Posterior cingulate gyrus (tissue), 11 donors: Measurements from ENCODE around the gene FGFRL1.

Experiments
- DNase-seq, 10 donors: peaks; one replicate each; pipeline versions ENCODE4 v3.0.0 to v3.0.0-alpha.2; 2020 to 2021; ENCODE audit warnings: mixed read lengths in 3 of 10
- intact Hi-C: fragments of 100-400 bp; cut with DNase I; formaldehyde crosslinking; loops from one replicate; pipeline ENCODE4 v1.15.1; 2023

The FGFRL1 gene

DNA sequence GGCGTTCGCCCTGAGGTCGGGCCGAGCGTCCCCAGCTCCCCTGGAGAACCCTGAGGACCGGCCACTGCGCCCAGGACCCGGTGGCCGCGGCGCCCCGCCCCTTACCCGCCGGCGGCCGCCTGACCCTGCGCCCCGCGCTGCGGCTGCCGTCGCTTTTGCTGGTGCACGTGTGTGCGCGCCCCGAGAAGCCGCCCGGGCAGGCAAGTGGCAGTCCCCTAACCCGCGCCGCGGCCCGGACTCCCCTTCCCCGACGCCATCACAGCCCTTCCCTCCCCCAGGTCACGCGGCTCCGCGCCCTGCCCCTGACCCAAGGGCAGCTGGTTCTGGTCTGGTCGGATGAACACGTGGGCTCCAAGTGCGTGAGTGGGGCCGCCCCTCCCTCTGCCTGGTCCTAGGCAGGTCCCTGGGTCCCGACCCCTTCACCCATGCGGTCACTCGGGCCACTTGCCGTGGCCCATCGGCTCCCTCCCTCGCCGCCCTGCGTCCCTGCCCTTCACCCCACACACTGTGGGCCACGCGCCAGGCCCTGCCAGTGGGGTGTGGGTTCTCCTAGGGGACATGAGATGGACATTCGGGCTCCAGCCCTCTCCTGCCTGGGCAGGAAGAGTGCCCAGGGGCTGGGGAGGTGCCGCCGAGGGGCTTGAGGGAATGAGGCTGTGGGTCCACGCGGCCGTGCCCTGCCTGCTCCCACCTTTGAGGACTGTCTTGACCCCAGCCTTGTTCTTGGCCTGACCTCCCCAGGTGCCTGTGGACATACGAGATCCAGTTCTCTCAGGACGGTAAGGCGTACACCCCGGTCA lies 8.0 kb upstream of the FGFRL1 start:
- no peak for DNase-seq
- intact Hi-C loops = no loop called here

DNA sequence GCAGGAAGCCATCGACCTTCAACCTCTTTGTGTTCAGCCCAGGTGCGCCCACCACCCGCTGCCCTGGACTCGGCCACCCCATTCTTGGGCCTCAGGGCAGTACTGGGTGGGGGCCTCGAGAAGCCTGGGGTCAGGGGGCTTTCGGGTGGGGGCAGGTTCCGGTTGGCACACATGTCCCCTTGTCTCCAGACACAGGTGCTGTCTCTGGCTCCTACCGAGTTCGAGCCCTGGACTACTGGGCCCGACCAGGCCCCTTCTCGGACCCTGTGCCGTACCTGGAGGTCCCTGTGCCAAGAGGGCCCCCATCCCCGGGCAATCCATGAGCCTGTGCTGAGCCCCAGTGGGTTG lies 7.4 kb upstream of the FGFRL1 start:
- intact Hi-C loops = no loop called here
- DNase-seq = peak in 1 of 10 donors; percentile 70

DNA sequence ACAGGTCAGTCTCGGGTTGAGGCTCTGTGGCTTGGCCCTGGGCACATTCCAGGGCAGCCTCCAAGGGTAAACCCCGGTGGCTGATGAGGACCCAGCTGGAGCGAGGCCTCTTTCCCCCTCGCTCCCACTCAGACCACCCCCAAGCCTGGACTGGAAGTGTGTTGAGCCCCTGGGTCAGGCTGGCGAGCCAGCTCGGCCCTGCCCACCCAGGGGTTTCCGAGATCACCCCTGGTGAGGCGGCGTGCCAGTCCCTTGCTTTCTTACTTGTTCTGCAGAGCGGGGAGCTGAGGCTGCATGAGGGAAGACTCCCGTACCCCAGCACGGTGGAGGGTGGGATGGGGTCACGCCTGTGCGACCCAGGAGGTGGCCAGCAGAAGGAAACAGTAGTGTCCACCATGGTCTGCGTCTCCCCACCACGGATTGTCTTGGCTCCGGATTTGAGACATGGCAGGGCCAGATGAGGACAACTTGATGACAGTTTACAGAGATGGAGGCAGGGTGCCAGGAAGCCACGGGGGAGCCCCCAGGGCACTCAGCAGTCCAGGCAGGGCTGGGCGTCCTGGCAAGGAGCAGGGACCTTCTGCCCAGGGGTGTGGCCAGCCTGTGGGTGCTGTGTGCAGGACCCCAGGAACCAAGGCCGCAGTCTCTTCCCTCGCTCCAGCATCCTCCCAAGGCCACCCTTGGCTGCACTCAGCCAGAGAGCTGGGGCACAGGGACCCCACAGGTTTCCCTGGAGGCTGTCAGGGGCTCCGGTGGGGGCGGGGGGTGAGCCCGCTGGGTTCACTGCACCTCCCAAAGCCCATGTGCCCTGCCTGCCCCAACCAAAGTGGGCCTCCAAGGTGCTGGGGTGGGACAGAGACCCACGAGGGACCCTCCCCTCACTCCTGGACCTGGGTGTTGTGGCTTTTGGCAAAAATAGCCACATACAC lies 6.6 kb upstream of the FGFRL1 start:
- intact Hi-C loops = no loop called here
- no peak for DNase-seq

DNA sequence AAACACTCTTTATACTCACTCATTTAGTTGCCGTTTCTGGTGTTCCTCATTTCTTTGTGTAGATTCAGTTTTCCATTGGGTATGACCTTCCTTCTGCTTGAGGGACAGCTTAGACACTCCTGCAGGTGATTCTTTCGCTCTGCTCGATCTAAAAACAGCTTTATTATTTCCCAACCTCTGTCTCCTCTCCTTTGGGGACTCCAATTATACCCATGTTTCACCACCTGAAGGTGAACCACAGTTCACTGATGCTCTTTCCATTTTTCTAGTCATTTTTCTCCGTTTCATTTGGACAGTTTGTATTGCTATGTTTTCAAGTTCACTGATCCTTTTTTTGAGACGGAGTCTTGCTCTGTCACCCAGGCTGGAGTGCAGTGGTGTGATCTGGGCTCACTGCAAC lies 4.6 kb upstream of the FGFRL1 start:
- DNase-seq = no peak
- intact Hi-C loops = no loop called here

DNA sequence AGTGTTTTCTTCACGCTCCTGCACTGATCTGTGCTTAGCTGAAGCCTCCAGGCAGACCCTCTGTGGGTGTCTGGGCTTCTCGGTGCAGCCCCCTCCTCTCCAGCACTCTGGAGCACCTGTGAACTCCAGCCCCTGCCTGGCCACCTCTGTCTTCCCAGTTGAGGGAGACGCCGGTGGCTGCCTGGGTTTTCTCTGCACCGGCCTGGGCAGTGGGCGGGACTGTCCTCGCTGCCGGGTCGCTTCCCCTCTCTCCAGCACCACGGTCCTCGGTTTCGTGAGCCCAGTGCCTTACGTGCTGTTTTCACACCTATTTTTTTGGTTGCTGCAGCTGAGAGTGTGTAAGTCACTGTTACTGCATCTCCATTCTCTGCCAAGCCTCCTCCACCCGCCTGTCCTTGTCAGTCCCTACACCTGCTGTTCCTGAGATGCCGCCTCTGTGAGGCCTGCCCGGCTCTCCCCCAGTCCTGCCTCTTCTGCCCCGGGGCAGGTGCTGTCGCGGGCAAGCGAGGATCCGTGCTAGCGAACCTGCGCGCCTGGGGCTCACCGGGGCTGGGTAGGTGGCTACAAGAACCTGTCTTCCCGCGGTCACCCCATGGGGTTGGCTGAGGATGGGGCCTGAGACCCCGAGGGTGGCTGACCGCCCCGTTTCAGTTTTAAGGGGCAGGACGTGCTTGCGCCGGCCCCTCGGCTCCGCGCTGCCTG lies 2.4 kb upstream of the FGFRL1 start:
- intact Hi-C loops = no loop called here
- peak in 1 of 10 donors; percentile 72 for DNase-seq

DNA sequence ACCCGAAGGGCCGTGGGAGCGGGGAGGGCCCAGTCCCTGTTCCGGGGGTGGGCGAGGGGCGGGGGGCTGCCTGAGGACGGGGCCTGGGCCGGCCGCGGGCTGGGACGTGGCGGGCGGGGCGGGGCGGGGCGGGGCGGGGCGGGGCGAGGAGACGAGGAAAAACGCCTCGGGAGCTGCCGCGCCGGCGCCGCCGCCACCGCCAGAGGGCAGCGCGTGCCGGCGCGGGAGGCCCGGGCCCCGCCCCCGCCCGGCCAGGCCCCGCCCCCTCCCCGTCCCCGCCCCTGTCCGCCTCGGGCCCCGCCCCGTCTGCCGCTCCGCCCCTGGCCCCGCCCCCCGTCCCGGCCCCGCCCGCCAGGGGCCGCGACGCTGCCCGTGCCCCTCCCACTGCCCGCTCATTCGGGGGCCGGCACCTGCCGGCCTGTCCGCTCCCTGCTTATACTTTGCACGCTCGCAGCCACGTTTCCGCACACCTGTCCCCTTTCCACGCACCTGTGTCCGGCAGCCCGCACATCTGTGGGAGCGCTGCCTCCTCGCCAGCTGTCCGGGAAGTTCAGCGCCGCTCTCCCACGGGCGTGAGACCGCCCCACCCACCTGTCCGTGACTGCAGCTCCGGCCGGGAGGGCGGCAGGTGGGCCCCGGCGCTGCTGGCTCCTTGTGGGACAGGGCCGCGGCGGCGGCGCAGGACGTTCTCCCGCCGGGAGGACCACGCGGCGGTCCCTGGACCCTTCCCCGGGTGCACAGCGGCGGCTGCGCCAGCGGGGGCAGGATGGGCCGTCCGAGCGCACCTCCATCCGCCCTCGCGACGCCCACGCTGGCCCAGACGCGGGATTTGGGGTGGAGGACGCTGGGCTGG lies 1.7 kb upstream of the FGFRL1 start:
- DNase-seq = peak in 6 of 10 donors; percentile 33 to 93 (median 63)
- intact Hi-C loops = no loop called here

DNA sequence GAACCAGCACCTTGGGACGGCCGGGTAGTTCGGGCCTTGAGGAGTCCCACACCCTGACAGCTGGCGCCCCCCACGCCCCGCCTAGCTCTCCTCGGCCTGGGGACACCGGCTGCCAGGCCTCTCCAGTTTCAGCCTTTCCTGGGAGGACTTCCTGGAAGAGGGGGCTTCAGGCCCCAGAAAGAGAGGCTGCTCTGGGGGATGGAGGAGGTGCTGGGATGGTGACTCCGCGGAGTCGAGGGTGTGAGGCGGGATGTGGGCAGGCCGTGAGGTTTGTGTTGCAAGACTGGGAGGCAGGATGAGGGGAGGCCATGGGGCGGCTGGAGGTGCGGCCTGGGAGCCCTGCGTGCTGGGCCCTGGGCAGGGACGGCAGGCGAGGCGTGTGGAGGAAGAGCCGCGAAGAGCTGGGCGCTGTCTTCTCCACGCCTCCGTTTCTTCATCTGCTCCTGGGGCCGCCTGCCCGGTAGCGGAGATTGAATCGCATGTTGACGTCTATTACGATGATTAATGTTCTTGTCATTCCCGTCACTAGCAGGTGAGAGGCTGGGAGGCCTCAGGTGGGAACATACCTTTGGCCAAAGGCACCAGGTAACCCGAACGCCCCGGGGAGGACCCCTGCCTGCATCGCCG lies 918 bp upstream of the FGFRL1 start:
- DNase-seq = no peak
- intact Hi-C loops = no loop called here

DNA sequence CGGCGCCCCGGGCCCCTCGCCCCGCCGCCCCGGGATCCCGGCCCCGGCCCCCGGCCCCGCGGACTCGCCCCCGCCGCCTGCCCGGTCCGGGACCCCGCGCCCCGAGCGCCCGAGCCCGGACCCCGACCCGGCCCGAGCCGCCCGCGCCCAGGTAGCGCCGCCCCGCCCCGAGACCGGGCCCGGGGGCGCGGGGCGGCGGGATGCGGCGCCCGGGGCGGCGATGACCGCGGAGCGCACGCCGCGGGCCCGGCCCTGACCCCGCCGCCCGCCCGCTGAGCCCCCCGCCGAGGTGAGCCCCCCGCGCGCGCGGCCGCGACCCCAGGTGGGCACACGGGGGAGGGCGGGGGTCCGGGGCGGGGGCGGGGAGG lies 224 bp downstream of the FGFRL1 start:
- intact Hi-C loops = no loop called here
- no peak for DNase-seq

DNA sequence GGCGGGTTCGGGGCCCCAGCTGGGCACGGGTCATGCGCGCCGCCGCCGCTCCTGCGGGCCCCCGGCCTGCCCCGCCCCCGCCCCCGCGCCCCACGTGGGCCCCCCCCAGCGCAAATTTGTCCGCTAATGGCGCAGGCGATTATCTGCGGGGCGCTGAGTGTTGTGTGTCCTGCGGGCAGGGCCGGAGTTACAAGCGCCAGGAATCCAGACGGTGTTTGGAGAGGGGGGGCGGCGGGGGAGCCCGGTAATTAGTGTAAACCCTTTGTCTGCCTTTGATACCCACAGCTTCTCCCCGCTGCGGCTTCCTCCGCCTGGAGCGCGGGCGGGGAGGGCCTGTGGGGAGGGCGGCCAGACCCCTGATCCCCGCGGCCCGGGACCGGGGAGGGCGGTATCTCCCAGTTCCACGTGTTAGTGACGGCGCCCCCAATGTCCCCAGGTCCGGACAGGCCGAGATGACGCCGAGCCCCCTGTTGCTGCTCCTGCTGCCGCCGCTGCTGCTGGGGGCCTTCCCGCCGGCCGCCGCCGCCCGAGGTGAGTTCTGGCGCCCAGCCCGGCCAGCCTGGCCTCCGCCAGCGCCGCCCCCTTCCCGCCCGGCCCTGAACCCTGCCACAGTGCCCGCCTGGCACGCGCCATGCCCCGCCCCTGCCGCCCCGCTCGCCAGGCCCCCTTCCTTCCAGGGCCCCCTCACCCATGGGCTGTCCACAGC lies 761 bp downstream of the FGFRL1 start:
- DNase-seq = no peak
- intact Hi-C loops = no loop called here

DNA sequence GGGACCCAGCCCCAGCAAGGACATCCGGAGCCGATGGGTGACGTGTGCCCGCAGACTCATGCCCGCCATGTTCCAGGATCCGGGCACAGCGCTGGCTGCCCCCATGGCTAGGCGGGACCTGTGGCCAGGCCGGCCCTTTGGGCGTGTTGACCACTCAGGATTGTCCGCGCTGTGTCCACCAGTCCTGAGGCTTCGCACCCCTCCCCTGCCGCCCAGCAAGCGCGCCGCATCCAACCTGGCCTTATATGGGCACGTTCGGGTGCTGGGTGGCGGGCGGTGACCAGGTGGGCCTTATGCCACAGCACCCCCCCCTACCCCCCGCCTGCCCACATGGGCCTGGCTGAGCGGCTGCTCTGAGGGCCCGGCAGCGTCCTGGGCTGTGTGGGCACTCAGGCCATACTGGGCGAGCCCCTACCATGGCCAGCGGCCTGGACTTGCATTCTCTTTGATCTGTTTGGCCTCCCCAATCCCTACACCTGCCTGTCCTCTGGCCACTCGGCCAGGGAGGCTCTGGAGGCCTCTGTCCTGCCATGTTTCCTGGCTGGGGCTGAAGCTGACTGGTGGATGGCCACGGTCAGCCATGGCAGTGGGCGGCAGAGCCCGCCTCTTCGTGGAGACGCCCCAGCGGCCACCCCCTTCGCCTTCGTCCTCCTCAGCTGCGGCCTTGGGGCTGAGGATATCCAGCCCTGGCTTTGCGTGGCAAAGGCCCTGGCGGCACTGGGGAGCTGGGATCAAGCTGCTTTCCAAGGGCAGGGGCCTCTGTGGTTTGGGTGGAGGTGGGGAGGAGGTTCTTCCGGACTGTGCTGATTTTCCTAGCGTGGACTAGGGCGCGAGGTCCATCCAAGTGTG lies 2.0 kb downstream of the FGFRL1 start:
- intact Hi-C loops = loop anchor here (1.0 kb wide), 1 partner anchor 21 kb away; no protein-coding TSS in a partner anchor
- no peak for DNase-seq

DNA sequence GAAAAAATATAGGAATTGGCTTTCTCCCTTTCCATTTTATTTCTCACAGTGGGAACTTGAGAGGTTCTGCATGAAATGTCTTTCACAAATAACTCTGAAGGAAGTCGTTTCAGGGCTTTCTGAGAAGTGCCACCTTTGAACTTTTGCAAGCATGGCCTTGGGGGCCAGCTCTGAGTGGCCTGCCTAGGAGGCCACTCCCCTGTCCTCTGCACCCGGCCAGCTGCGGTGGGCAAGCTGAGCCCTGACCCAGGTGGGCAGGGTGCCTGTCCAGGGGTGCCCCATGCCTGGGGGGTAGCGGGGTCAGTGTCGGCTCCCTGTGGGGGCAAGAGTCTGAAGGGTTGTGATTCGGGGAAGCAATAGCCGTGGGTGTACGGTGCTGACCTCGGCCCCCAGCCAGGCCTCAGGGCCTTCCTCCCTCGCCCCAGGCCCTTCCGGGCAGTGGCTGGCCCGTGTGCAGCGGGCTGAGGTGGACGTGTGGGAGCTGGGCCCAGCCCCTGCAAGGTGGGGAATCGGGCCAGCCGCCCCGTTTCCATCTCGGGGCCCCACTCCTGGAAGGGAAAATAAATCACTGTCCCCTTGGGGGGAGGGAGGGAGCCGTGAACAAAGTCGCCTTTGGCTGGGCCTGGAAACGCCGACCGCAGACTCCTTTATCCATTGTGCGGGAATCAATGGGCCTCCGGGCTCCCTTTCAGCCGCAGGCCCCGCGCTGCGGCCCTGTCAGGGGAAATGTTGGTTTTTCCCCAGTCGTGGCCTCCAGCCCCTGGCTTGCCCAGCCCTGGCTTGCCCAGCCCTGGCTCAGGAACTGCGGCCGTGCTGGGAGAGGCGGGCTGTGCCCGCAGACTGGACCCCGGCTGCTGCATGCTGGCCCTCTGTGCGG lies 3.1 kb downstream of the FGFRL1 start:
- peak in 9 of 10 donors; percentile 71 to 96 (median 78) for DNase-seq
- intact Hi-C loops = loop anchor here (1.0 kb wide), 1 partner anchor 20 kb away; no protein-coding TSS in a partner anchor

DNA sequence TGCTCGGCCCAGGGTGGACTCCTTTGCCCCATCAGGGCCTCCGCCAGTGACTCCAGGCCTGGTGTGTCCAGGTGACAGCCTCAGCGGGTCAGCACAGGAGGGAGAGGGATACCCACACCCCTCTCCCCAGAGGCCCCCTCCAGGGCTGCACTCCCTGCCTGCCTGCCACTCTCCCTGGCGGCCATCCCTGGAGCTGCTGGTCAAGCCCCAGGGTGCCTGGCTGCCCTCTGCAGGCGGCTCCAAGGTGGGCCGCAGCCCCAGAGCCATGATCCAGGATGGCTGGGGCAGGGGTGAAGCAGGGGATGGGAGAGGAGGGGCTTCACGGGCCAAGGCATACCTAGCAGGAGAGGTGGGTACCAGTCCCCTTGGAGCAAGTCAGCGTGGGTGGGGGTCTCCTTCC lies 3.8 kb downstream of the FGFRL1 start:
- intact Hi-C loops = no loop called here
- peak in 2 of 10 donors; percentile 30 to 50 for DNase-seq

DNA sequence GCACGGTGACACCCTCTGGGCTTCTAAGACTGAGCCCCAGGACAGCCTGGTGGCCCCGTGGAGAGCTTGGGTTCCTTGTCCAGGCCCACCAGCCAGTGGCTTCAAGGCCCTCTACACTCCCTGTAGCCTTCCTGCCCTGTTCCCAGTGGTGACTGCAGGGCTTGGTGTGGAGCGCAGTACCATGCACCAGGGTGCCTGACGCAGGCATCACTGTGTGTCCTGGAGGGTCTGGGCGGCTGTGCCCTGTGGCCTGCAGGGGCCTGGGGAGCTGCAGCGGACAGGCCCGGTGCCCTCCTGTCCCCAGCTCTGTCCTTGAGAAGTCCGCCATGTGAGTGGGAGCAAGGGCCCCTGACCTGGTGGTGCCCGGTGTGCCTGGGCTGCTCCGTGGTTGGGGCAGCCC lies 4.3 kb downstream of the FGFRL1 start:
- no peak for DNase-seq
- intact Hi-C loops = no loop called here

DNA sequence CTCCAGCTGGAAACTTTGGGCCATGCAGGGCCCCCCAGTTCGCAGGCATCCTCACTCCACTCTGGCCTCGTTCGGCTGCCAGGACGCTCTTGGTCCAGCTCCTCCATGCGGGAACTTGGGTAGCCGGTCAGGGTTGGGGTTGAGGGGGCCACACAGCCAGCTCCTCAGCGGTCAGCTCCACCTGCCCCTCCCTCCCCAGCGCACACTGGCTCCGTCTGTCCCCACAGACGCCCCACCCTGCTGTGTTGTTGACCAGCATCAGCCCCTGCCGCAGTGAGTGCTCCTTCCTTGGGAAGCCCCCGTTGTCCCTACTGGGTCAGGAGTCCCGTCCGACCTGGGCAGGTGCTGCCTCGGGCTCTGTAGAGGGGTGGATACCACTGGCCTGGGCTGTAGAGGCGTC lies 5.8 kb downstream of the FGFRL1 start:
- no peak for DNase-seq
- intact Hi-C loops = no loop called here

DNA sequence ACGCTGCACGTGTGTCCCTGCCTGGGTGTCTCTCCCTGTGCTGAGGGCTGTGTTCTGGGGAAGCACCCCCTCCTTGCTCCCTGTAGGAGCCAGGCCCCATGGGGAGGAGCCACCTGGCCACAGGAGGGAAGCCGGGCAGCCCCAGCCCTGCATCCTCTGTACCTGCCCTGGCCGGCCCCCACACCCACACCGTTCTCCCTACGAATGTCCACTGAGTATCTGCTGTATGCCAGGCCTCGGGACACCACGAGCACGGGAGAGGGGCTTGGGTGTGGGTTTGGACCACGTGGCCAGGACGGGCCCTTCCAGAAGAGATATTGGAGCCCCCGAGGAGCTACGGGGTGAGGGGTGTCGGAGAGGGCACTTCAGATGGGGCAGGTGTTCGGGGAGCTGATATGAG lies 6.3 kb downstream of the FGFRL1 start:
- intact Hi-C loops = no loop called here
- no peak for DNase-seq

DNA sequence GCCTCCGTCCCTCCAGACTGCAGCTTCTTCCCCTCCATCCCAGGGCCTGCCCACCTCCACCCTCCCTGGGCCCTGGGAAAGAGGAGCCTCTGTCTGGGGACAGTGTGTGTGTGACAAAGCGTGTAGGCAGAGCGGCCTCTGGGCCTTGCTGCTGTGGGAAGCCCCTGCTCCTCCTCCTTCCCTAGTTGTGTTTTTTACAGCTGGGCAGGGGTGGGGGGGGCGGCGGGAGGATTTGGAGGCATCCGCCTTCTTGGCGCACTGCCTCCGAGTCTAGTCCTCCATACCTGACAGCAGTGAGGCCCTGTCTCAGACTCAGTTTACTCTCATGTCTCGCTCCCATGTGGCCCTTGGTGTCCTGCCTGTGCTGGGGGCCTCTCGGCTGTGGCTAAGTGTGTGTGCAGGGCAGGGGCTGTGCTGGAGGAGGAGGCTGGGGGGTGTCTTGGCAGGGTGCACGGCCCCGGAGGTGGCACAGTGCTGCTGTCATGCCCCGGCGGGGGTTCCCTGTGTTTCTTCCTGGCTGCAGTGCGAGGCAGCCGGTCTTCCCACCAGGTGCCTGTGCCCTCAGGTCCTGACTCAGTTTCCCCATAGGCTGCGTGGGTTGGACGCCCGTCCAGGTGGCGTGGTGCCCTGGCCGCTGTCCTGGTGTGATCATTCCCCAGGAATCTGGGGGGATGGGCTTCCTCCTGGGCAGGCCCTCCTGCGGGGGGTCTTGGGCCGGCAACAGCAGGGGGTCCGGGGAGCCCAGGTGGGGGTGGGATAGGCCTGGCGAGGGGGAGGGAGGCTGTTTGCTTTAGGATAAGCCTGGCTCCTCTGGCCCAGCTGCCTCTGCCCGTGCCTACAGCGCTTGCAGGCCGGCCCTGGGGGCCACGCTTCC lies 7.0 kb downstream of the FGFRL1 start:
- intact Hi-C loops = no loop called here

More for the DNA sequence above, 7.0 kb downstream of the FGFRL1 start:
- no peak for DNase-seq
